Measurements from ENCODE around the gene UMODL1.

The UMODL1 gene

DNA sequence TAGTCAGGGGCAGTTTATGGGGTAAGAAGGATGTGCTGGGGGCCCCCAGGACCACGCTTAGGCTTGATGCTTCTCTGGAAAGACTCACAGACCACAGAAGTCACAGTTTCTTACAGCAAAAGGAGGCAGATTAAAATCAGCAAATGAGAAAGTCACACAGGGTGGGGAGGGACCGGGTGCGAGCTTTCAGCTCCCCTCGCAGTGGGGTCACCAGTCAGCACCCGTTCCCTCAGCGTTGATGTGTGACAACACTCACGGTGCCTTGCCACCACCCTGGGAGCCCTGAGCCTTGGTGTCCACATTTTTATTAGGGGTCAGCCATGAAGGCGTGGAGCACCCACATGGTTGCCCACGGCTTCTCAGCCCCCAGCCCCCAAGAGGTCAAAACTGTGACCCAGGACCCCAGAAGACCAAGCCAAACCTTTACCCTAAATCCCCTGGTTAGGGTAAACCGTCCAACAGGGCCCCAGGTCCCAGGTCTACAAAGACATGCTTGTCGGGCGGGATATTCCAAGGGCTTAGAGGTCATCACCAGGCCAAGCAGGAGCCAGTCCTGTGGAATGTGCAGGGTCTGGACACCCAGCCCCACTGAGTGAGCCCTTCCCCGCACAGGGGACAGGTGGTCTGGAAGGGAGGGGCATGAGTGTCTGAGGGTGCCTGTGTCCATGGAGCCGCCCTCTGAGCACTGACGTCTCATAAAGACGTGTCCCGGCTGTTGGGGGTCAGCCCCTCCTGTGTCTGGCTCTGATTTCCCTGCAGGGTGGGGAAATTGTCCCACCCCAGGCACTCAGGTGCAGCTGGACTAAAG is 83.3 kb downstream of the UMODL1 start:
- no peak for DNase-seq

GRCh38 chr21:42155045-42155855 is 84.1 kb downstream of the UMODL1 start:
- DNase-seq, result no peak

DNA sequence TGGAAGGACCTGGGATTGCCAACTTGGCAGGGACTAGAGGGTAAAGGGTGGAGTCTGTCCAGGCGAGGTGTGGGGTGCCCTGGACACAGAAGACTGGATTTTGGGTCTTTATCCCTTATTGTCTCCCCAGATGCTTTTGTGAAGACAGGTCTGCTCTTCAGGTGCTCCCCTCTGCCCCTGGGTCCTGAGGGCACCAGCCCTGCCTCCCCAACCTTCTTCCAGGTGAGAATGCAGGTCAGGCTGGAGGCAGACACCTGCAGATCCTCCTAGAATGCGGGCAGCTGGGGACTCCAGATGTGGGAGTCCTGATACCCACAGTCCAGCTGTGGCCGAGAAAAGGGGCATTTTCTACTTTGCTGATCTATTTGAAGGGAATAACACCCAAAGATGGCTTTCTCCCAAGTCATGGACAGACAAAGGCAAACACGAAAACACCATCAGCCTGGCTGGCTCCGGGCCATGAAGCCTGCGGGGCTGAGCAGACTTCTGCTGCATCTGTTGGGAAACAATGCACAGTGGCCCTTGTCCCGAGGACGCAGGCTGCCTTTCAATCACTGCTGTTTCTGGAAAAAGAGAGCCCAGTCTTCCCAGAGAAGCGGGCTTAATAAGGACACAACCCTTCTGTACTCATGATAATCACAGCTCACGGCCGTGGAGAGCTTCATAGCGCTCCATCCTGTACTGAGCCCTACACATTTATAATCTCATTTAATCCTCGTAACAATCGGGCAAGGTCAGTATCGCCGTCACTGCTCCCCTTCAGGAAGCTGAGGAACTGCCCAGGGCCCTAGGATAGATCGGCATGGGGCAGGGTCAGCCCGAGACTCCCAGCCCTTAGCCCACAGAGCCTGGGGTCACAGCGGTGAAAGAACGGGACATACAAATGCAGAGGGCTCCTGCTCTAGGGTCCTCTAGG is 85.8 kb downstream of the UMODL1 start:
- DNase-seq, result no peak

DNA sequence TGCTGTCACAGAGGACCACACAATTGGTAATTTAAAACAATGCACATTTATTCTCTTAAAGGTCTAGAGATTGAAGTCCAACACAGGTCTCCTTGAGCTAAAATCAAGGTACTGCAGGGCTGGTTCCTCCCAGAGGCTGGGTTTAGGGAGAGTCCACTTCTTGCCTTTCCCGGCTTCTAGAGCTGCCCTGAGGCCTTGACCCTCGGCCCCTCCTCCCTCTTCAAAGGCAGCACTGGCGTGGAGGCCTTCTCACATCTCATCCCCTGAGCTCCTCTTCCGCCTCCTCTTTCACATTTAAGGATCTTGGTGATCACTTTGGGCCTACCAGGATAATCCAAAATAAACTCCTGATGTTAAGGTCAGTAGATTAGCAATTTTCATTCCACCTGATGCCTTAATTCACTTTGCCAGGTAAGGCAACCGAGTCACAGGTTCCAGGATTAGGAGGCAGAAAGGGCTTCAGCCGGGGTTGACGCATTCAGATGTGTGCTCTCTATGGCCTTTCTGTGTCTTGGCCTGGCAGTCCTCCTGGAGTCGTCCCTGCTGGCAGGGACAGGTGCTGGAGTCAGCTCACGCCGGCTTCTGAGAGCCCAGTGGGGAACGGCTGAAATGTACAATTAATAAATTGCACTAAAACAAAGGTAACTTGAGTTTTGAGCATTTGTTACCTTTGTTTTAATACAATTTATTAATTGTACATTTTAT is 86.6 kb downstream of the UMODL1 start:
- DNase-seq, result no peak

DNA sequence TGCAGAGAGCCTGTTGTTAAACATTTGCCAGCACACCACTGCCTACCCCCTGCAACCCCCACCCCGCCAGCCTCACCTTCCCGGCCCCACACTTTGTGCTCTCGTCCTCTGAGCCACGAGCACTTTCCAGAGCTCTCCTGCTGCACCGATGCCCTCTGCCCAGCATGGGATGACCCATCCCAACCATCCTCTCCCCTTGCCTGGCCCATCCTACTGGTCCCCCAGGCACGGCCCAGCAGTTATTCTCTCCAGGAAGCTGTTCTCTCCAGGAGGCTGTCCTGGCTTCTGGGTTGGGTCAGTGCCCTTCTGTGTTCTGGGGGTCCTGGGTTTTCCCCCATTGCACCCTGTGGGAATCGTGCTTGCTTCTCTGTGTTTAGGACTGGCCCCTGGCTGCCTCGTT is 87.7 kb downstream of the UMODL1 start:
- DNase-seq, result no peak

DNA sequence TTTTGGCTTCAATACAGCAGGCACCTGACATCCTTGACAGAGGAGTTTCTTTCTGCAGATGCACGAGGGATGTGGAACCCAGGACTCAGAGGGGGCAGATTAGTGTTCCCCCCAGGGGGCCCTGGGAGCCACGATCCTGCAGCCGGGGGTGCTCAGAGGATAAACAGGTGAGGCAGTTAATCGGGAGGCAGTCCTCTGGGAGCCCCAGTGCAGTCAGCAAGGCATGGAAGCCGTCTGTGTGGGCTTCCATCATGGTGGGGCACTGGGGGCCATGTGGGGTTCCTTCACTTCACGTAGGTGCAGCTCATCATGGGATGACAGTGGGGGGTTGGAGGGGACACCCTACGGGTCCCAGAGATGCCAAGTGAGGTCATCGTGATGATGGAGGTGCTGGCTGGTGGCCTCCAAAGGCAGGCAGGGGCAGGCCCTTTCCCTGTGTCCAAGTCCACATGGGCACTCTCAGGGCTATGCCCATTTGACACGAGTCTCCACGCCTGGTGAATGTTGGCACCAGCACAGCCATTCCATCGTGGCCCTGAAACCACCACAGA is 88.5 kb downstream of the UMODL1 start:
- no peak for DNase-seq

- DNase-seq, result no peak
Observed at GRCh38 chr21:42160111-42160721, 89.1 kb downstream of the UMODL1 start.

DNA sequence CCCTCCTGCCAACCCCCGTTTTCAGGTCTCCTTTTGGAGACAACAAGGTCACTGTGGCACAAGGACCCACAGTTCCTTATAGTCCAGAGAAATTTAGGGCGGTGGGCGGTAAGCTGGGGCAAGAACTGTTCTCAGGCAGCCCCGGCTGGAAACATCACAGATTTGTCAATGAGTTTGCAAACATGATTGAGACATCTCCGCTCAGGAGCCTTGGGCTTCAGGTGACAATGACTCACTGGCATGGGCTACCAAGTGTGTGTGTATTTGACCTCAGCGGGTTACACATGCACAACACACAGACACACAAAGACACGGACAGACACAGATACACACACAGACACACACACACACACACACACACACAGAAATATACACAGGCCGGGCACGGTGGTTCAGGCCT is 89.6 kb downstream of the UMODL1 start:
- no peak for DNase-seq

- no peak for DNase-seq
Observed at GRCh38 chr21:42161401-42161955, 90.4 kb downstream of the UMODL1 start.

GRCh38 chr21:42161956-42162681 is 91.0 kb downstream of the UMODL1 start:
- no peak for DNase-seq

DNA sequence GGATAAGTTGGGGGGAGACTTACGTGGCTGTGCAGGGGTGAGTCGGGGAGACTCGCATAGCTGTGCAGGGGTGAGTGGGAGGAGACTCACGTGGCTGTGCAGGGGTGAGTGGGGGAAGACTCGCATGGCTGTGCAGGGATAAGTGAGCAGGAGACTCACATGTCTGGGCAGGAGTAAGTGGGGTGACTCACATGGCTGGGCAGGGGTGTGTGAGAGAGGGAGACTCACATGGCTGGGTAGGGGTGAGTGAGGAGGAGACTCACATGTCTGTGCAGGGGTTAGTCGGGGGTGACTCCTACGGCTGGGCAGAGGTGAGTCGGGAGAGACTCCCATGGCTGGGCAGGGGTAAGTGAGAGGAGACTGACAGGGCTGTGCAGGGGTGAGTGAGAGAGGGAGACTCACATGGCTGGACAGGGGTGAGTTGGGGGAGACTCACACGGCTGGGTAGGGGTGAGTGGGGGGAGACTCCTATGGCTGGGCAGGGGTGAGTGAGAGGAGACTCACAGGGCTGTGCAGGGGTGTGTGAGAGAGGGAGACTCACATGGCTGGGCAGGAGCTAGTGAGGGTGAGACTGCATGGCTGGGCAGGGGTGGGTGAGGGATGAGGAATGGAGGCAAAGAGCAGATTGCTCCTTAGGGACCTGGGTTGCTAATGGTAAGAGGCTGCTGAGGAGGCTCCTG is 91.9 kb downstream of the UMODL1 start:
- DNase-seq, result no peak

DNA sequence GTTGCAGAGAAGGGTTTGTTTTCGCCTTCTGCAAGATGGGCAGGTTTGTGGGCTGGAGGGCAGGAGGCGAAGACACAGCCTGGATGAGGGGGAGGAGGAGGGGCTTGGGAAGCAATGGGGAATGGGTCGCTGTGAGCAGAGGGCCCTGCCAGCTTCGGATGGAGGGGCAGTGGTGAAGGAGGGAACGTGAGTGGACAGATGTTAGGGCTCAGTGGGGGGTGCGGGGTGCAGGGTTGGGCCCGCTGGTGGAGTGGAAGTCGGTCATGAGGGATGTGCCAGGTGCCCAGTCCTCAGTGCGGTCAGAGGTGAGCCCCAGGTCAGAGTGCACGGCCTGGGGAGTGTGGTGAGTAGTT is 92.4 kb downstream of the UMODL1 start:
- DNase-seq, result no peak

DNA sequence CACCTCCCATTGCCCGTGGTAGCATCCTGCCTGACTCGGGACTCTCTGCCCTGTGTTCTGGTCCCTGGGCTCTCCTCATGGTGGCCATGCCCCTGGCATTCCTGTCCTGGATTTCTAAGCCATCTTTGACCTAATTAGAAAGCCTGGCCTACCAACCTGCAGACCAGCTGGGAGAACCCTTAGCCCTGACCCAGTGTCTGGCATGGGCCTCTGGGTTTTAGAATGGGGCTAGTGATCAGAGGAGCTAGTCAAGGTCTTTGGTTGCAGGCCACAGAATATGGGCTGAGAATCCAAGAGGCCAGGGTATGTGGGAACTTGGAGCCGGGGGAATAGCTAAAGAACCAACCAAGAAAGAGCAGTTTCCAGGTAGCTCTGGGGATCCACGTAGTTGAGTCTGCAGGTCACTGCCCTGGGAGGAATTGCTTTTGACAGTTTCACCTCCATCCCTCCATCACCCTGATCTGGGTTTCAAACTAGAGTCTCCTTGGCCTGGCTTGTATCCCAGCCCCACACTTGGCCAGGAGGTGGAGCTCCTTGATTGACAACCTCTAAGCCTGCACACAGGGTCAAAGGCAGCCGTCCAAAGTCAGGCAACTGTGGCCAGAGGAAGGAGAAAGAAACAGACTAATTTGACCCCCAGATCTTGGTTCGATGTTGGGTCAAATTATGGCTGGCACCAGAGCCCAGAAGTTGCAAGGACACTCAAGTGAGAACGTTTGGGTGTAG is 93.1 kb downstream of the UMODL1 start:
- DNase-seq, result no peak

- DNase-seq, result no peak
Observed at GRCh38 chr21:42164818-42165217, 93.7 kb downstream of the UMODL1 start.

DNA sequence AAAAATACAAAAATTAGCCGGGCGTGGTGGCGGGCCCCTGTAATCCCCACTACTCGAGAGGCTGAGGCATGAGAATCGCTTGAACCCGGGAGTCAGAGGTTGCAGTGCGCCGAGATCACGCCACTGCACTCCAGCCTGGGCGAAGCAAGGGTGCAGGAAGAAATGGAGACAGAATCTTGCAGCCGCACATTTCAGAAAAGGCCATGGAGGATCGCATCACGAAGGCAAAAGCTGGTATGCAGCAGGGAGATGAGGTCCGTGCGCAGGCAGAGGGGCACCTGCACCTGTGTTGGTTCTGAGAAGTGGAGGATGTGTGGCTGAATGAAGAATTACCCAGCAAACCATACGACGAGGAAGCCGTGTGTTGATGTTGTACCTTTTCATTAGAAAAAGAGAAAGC is 94.8 kb downstream of the UMODL1 start:
- no peak for DNase-seq

DNA sequence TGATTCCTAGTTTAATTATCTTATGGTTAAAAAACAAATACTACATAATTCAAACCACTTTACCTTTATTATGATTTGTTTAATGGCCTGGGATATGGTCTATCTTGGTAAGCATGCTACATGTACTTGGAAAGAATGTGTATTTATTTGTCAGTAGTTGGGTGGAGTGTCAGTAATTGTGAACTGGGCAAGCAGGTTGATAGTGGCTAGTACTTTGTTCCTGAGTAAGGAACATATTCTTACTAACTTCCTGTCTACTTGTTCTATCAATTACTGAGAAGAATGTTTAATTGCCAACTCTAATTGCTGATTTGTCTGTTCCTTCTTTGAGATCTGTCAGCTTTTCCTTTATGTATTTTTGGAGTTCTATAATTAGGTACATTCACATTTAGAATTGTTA is 98.6 kb downstream of the UMODL1 start:
- DNase-seq, result no peak

DNA sequence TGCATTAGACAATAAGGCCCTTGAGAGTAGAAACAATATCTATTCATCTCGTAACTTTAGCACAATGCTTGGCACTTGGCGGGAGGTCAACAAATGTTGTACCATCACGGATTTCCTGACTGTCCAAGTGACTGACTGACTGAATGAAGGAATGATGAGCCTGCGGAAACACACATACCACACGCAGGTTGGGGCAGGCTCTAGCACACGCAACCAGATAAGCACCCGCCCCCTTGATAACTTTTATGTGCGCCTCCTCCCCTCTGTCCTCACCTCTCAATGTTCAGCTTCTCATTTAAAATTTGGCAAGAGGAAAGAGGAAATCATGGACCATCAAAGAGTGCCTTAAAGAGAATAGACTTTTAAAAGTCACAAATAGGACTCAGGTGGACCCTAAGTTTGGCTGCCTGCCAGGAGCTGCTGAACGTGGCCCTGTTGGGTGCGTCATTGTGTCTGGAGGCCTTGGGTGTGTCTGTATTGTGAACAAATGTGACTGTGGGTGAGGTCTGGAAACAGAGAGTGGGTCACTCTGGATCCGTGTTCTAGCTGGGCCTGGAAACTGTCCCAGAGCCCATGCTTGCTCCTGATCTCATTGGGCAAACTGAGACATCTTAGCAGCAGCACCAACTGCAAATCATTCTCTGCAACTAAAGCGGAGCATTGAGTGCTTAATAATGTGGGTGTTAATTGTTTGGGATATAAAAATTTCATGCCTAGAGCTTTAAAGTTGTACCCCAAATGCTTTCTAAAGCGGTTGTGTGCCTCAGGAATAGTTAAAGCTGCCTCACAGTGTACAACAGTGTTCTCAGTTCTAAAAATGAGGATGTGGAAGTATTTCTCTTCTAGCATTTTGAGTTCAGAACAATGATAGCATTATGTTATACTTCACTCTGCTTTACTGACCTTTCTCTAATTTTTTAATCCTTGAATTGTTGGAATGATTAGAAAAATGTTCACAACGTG is 100.3 kb downstream of the UMODL1 start:
- DNase-seq, result no peak
